GM18511 (cell line): Measurements from ENCODE around the gene DUS2.

ENCODE experiments used
- ATAC-seq: cut with Tn5 transposase; IDR thresholded peaks from one replicate; pipeline ENCODE4 v1.9.1; 2021; ENCODE audit warnings: mild to moderate bottlenecking, moderate library complexity; ENCODE audit not compliant: unreplicated experiment

Gene DUS2

DNA sequence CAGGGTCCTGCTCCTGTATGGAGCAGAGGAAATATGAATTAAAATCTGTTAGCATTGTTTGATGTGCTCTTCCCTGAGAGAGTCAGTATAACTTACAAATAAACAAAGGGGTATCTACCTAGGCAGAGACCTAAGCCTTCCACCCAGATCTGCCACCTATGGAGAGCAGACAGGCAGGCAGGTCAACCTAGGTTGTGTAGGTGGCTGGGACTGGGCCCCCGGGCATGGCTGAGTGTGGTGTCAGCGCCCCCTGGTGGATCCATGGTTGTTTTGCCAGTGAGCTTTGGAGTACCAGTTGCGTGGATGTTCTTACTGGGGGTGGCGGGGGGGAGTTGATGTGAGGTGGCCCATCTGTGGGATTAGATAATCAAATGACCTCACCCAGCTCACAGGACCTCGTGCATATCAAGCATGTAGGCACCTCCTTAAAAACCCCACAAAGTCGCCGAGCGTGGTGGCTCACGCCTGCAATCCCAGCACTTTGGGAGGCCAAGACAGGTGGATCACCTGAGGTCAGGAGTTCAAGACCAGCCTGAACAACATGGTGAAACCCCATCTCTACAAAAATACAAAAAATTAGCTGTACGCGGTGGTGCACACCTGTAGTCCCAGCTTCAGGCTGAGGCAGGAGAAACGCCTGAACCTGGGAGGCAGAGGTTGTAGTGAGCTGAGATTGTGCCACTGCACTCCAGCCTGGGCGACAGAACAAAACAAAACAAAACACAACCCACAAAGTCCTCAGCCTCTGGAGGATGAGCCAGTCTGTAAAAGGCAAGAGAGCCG is 17.6 kb downstream of the DUS2 start:
- ATAC-seq: peak; percentile 80

DNA sequence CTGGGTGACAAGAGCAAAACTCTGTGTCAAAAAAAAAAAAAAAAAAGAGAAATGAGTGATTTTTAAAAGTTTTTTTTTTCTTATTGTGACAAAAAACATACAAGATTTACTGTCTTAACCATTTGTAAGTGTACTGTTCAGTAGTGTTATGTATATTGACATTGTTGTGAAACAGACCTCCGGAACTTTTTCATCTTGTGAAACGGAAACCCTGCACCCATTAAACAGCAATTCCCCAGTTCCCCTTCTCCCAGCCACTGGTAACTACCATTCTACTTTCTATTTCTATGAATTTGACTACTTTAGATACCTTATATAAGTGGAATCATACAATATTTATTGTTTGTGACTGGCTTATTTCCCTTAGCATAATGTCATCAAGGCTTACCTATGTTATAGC is 18.7 kb downstream of the DUS2 start:
- ATAC-seq: no peak

DNA sequence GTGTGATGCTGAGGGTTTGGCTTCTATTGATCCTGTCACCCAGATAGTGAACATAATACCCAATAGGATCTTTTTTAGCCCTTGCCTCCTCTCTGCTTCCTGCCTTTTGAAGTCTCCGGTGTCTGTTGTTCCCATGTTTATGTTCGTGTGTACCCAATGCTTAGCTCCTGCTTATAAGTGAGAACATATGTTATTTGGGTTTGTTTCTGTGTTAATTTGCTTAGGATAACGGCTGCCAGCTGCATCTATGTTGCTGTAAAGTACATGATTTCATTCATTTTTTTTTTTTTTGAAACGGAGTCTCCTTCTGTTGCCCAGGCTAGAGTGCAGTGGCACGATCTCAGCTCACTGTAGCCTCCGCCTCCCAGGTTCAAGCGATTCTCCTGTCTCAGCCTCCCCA is 23.0 kb downstream of the DUS2 start:
- no peak for ATAC-seq

DNA sequence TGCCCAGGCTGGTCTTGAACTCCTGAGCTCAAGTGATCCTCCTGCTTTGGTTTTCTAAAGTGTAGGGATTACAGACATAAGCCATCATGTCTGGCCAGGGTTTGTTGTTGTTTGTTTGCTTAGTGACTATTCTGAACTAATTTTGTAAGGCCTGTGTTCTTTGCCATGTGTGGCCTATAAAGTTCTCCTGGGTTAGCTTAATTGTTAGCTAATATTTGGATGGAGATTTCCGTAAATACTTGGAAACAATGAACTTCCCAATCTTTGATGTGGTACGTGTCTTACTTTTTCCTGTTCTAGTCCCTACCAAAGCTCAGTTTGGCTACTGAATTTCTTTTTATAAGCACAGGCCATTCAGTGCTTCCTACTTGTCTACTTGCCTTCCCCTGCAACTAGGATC is 24.9 kb downstream of the DUS2 start:
- no peak for ATAC-seq

DNA sequence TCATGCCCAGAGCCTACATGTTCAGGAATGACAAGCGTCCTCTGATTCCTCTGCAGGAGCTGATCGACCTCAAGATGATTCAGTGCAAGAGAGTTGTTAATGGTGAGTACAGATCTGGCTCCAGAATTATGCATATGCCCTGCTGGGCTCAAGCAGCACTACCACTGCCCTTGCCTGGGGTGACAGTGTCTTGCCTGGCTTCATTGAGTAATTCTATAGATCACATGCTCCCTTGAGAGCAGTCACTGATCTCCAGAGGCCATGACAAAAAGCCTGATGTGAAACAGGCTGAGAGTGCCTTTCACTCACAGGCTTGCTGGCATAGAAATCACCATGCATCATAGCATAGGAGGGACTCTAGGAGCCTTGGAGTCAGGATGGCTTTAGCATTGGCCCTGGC is 26.4 kb downstream of the DUS2 start:
- ATAC-seq: no peak

DNA sequence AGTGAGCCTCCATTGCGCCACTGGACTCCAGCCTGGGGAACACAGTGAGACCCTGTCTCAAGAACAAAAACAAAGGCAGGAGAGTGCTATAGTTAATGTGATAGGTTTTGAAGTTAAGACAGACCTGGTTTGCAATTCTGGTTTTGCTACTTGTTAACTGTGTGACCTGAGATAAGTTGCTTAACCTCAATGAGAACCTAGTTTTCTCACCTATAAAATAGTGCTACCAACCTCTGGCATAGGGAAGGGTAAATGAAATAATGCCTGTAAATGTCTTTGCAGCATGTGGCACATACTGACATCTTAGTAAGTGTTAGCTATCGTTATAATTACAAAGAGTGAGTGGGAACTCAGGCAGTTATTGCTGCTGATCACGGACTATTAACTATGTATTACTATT is 32.3 kb downstream of the DUS2 start:
- no peak for ATAC-seq

DNA sequence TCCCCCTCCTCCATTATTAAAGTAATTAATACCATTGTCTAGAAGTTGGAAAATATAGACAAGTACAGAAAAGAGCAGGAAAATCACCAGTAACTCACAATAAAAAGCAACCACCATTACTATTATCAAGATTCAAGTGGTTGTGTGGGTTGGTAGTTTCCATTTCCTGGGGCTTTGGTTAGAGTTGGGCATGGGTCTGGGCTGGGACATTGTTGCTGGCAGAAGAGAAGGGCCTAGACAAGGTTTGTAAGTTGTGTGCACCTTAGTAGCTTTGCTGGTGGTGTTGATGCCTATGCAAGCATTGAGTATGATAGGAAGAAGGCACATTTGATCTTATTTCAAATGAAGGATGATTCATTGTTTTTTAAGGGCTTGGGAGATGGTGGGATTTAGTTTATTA is 36.7 kb downstream of the DUS2 start:
- no peak for ATAC-seq

DNA sequence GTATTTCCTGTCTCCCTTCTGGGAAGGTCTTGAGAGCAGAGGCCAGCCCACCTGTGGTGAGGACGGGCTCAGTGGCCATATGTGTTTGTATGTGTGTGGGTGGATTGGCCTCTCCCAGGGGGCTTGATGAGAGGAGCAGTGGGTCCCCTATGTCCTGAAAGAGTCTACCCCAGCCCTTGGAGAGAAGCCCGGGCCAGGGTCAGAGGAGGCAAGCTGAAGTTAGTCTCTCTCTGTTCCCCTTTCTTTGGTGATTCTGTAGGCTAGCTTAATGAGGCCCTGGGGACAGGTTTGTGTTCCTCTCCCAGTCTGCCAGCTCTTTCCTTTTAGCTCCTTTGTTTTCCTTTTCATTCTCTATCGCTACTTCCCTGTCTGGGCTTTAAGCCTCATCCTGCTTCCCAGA is 38.3 kb downstream of the DUS2 start:
- ATAC-seq: no peak

DNA sequence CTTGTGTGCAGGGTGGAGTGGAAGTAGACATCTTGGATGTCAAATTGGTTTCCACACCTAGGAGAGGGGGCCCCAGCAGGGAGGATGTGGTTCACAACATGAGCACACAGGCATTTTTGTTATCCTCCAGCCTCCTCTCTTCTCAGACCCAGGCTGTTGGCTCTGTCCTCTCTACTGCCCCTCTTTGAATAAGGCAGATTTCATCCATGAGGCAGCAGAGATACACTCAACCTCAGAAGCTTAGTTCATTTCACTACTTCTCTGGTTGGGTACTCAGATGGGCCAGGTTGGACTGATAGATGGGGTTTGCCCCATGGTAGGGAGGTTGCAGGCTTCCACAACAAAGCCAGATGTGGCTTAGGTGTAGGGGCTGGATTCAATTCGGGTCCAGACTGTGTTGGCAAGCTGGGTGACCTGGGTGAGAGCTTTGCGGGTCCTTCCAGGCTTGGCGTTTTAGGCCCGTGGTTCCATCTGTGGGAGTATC is 39.9 kb downstream of the DUS2 start:
- no peak for ATAC-seq

DNA sequence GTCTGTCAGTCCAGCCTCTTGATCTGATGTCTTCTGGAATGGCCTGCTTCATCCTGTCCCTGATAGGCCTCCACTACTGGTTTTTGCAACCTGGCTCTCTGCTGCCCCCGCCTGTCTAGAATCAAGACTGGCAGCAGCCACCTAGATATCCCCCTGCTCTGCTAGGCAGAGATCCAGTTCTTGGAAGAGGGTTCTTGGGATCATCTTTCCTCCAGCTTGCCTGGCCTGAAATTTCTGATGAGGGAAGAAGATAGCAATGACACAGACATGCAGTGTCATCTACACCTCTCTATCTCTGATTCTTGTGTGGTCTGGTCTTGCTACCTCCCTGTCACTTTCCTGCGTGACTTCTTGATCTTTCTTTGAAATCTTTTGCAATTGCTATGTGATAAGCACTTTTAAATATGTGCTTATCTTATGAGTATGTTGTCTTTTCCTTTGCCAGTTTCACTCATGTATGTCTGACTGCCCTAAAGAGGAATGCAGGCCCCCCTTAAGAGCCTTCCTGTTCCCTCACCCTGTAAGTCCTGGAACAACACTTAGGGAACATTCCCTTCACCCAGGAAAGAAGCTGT is 41.8 kb downstream of the DUS2 start:
- no peak for ATAC-seq

DNA sequence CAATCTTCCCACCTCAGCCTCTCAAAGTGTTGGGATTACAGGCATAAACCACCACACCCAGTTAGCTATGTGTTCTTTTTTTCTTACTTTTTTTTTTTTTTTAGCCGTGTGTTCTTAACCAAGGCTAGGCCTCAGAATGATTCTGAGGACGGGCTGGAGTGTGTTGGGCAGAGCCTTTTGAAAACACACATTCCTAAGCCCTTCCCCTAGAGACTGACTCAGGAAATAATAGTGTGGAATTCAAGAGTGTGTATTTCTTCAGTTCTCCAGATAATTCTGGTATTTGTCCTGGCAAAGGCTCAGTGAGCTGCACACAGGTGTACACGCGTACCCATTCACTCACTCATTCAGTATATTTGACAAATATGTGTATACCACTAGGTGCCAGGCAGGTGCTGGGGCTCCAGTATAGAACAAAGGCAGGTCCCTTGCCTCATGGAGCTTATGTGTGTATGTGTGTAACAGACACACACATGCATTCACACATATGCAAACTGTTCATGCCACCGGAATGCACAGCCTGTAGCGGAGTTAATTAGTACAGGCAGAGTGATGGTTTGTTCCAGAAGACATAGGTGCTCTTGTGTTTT is 42.7 kb downstream of the DUS2 start:
- ATAC-seq: no peak

DNA sequence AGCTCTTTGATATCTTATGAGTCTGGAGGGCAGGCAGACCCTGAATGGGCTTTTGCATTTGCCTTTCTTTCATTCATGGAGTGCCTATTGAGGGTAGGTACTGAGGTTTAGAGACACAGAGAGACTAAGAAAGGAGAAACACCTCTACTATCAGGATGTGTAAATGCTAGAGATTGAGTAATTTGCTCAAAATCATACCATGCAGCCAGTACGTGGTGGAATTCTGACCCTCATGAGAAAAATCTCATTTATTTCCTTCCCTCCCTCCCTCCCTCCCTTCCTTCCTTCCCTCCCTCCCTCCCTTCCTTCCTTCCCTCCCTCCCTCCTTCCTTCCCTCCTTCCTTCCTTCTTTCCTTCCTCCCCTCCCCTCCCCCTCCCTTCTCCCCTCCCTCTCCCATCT is 43.7 kb downstream of the DUS2 start:
- no peak for ATAC-seq

DNA sequence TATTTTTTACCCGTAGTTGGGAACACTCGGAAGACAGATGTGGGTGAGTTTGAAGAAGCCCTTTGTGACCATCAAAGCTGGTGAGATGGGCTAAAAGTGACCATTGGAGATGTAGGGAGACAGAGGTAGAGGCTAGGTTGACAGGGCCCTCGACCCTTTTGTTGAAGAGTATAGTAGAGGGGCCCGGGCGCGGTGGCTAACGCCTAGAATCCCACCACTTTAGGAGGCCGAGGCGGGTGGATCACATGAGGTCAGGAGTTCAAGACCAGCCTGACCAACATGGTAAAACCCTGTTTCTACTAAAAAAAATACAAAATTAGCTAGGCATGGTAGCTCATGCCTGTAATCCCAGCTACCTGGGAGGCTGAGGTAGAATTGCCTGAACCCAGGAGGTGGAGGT is 45.8 kb downstream of the DUS2 start:
- no peak for ATAC-seq

DNA sequence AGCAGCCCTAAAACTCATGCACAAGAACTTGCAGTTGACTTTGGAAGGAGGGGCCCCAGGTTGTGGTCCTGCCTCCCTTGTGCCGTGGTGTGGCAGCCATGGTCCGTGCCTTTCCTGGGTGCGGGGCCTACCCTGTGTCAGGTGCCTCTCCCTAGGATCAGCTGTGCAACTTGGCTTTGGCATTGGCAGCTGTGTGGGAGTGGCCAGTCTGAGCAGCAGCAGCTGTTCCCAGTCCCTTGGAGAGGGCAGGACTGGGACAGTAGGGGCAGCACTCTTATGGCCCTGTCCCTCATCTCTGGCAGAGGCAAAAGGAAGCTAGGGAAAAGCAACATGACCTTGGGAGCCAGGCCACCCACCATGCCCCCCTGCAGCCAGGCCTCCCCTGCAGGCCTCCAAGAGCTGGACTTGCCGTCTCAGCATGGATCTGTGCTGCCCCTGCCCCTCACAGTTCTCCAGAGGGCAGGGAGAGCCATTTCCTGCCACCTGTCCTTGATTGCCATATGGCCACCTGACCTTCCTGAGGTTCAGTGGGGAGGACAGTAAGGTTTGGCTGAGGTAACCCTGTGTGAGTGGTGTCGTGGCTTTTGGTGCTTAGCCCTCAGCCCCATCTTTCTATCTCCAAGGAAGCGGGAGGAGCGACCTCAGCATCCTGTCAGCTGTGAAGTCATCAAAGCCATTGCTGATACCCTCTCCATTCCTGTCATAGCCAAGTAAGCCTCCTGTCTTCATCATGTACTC is 46.6 kb downstream of the DUS2 start:
- no peak for ATAC-seq

DNA sequence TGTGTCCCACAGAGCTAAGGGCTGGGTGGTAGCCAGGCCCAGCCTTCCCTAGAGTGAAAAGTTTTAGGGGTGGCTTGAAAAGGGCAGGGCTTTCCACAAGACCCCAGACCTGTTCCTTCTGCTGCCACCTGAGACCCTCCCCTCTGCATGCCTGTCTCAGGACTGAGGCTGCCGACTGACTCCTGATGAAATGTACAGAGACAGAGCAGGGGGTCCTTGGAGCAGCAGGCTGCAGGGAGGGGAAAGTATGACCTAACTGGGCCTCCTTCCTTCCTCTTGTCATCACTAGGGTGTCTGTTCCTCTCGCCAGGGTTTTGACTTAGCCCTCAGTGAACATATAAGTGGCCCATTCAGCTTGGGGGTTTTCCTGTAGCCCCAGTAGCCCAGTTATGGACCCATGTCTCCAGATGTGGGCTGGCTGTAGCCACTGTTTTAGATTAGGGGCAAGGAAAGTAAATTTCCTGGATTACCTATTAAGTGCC is 47.2 kb downstream of the DUS2 start:
- ATAC-seq: no peak

DNA sequence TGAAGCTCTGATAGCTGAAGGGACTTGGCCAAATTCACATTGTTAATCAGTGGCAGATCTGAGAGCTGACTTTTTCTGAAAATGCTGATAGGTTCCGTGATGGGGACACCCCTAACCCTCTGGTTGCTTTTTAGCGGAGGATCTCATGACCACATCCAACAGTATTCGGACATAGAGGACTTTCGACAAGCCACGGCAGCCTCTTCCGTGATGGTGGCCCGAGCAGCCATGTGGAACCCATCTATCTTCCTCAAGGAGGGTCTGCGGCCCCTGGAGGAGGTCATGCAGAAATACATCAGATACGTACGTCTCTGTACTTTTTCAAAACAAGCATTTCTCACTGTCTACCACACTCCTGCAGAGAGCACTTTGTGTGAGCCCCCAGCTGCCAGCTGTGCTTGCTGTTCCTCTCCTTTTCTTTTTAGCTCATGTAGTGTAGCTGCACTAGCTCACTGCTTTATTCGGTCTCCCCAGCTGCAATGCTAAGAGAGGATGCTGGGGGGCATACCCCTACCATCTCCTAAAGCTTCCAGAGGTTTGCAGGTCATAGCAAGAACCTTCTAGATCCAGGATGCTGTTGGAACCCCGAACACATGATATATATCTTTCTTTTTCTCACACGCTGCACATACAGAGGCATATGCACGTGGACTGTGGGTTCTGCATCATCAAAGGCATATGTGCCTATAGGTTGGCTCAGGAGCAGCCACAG is 47.9 kb downstream of the DUS2 start:
- ATAC-seq: no peak

DNA sequence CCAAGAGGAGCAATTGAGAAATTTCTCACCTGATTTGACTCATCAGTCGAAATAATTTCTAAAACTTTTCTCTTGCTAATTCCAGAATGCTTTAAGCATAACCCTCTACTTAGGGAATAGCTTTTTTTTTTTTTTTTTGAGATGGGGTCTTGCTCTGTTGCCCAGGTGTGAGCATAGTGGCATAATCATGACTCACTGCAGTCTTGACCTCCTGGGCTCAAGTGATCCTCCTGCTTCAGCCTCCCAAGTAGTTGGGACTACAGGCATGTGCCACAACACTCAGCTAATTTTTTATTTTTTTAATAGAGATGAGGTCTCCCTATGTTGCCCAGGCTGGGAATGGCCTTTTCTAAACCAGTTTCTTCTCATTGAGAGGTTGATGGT is 48.4 kb downstream of the DUS2 start:
- no peak for ATAC-seq

DNA sequence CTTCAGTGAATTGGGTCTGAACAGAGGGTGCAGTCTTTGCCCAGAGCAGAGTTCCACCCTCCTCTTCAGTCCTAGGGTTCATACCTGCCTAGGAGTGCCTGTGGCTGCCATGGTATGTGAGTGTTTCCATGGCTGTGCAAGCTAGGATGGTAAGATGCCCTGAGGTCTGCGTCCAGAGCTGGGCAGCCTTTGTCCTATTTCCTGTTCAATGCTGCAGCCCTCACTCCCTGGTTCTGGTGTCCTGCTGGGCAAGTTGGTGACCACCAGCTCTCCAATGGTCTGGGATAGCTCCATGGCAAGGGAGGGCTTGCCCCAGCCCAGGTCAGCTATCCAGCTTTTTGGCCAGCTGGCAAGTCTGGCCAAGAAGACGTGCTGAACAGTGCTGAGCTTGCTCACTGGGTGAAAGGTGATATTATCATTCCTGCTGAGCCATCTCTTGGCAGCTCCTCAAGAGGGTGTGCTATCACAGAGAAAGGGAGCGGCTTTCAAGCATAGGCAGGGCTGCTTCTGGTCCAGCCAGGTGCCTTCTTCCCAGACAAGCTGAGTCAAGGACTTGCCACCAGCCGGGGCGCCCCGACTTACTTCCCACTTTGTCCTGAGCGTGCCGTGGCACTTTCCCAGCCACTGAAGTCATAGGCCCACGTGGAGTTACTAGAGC is 49.1 kb downstream of the DUS2 start:
- ATAC-seq: no peak

DNA sequence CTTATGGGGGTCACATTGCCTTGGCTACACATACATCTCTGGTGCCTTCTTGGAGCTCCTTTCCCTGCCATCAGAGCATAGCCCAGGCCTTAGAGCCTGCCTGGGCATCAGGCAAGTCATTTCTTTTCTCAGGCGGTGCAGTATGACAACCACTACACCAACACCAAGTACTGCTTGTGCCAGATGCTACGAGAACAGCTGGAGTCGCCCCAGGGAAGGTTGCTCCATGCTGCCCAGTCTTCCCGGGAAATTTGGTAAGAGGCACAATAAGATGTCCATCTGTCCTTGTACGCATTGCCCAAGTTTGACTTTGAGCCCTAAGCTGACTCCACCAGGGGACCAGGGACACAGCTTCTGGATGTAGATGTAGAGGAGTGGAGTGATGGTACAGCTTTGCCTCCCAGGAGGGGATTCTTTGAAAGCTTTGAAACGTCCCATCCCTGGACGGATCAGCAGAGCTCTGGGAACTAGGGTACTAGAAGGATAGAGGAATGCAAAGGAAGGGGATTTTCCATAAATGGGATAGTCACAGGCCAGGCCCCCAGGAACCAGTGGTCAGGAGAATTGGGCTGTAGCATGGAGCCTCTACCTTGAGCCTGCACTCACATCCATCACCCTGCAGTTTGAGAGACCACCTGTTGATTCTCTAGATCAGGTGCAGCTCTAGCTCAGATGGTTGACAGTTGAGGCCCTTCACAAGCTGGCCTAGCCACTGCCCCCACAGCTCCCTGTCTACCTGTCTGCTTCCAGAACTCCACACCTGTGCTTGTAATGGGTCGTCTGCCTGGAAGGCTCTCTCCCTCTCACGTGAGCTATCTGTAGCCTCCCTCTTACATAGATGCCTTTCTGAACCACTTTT is 51.0 kb downstream of the DUS2 start:
- peak; percentile 7 for ATAC-seq
